ENCODE measurements around the gene ABCD1.
A peak's percentile ranks its signal among the peaks of the same experiment; 100 is the strongest.

Gene ABCD1

GRCh38 chrX:153764786-153765137 is 40.1 kb downstream of the ABCD1 start:
- Histone ChIP-seq H3K4me3 (ENCODE audit: low read depth, low read length) (no peak overlapping the region), H3K36me3 (ENCODE audit: control insufficient read depth in 2 of 2, insufficient read depth in 1 of 2, low read length in 2 of 2) (no peaks in the 10 kb centered on the region), H3K4me1 (ENCODE audit: control insufficient read depth, insufficient read depth, low read length) (0 out of 2 replicates have a peak, but pooled peaks cover 3% of the 10 kb centered on the region), H3K27ac (ENCODE audit: extremely low read depth, low read depth, low read length) (no peak overlapping the region), H3K9me3 (ENCODE audit: control insufficient read depth, insufficient read depth, low read depth, low read length) (no peaks in the 10 kb centered on the region)
- TF ChIP-seq GLI2 (tag by site-specific recombination; IDR thresholded peaks at IDR 0.05; ENCODE audit: borderline replicate concordance, low read depth) (no peak), ZFHX2 (tag by site-specific recombination; conservative IDR thresholded peaks at IDR 0.05) (no peak), GLIS2 (tag by site-specific recombination; IDR thresholded peaks at IDR 0.05) (no peak), ZNF223 (tag by site-specific recombination; IDR thresholded peaks at IDR 0.05) (no peak), ZNF280D (tag by site-specific recombination; IDR thresholded peaks at IDR 0.05) (no peak), PRDM1 (tag by site-specific recombination; IDR thresholded peaks at IDR 0.05) (no peak), MYNN (tag by site-specific recombination; IDR thresholded peaks at IDR 0.05; ENCODE audit: borderline replicate concordance) (no peak), ZNF776 (tag by site-specific recombination; IDR thresholded peaks at IDR 0.05; ENCODE audit: borderline replicate concordance) (no peak)
- TF ChIP-seq, protein P1, sequence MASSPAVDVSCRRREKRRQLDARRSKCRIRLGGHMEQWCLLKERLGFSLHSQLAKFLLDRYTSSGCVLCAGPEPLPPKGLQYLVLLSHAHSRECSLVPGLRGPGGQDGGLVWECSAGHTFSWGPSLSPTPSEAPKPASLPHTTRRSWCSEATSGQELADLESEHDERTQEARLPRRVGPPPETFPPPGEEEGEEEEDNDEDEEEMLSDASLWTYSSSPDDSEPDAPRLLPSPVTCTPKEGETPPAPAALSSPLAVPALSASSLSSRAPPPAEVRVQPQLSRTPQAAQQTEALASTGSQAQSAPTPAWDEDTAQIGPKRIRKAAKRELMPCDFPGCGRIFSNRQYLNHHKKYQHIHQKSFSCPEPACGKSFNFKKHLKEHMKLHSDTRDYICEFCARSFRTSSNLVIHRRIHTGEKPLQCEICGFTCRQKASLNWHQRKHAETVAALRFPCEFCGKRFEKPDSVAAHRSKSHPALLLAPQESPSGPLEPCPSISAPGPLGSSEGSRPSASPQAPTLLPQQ (tag by site-specific recombination; IDR thresholded peaks at IDR 0.05), result no peak
- TF ChIP-seq, protein P2, sequence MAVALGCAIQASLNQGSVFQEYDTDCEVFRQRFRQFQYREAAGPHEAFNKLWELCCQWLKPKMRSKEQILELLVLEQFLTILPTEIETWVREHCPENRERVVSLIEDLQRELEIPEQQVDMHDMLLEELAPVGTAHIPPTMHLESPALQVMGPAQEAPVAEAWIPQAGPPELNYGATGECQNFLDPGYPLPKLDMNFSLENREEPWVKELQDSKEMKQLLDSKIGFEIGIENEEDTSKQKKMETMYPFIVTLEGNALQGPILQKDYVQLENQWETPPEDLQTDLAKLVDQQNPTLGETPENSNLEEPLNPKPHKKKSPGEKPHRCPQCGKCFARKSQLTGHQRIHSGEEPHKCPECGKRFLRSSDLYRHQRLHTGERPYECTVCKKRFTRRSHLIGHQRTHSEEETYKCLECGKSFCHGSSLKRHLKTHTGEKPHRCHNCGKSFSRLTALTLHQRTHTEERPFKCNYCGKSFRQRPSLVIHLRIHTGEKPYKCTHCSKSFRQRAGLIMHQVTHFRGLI (tag by site-specific recombination; IDR thresholded peaks at IDR 0.05), result no peak
- TF ChIP-seq, protein P3, sequence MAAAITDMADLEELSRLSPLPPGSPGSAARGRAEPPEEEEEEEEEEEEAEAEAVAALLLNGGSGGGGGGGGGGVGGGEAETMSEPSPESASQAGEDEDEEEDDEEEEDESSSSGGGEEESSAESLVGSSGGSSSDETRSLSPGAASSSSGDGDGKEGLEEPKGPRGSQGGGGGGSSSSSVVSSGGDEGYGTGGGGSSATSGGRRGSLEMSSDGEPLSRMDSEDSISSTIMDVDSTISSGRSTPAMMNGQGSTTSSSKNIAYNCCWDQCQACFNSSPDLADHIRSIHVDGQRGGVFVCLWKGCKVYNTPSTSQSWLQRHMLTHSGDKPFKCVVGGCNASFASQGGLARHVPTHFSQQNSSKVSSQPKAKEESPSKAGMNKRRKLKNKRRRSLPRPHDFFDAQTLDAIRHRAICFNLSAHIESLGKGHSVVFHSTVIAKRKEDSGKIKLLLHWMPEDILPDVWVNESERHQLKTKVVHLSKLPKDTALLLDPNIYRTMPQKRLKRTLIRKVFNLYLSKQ (tag by site-specific recombination; IDR thresholded peaks at IDR 0.05; ENCODE audit: borderline replicate concordance), result no peak
- POLR2A ChIA-PET, result no interaction called here
- CTCF ChIA-PET, result interaction anchor here (0.7 to 6.5 kb wide), 3 partner anchors 30 to 183 kb away, joined by 3 to 63 read pairs (median 3); partner anchors contain the start of genes IDH3G and SSR4

- peak overlapping the region; percentile 30 for H3K4me3 ChIP-seq (ENCODE audit: low read depth, low read length)
- CTCF ChIA-PET, result interaction anchor here (0.6 to 6.5 kb wide), 4 partner anchors 12 to 371 kb away, joined by 3 to 63 read pairs (median 3); no protein-coding TSS in a partner anchor
- 0 out of 2 replicates have a peak, but pooled peaks cover 3% of the 10 kb centered on the region for H3K4me1 ChIP-seq (ENCODE audit: control insufficient read depth, insufficient read depth, low read length)
- H3K9me3 ChIP-seq (ENCODE audit: control insufficient read depth, insufficient read depth, low read depth, low read length), result no peaks in the 10 kb centered on the region
- TF ChIP-seq ZNF707 (tag by site-specific recombination; IDR thresholded peaks at IDR 0.05) (0 out of 2 replicates have a peak, but pooled peaks have one; percentile 57), KLF1 (tag by site-specific recombination; IDR thresholded peaks at IDR 0.05) (peak; percentile 27; the same call in 1 of the 2 replicates), HIC1 (tag by site-specific recombination; IDR thresholded peaks at IDR 0.05) (peak; percentile 55), SP2 (tag by site-specific recombination; IDR thresholded peaks at IDR 0.05) (peak; percentile 18; the same call in 1 of the 2 replicates)
- TF ChIP-seq, protein P4, sequence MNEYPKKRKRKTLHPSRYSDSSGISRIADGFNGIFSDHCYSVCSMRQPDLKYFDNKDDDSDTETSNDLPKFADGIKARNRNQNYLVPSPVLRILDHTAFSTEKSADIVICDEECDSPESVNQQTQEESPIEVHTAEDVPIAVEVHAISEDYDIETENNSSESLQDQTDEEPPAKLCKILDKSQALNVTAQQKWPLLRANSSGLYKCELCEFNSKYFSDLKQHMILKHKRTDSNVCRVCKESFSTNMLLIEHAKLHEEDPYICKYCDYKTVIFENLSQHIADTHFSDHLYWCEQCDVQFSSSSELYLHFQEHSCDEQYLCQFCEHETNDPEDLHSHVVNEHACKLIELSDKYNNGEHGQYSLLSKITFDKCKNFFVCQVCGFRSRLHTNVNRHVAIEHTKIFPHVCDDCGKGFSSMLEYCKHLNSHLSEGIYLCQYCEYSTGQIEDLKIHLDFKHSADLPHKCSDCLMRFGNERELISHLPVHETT (tag by site-specific recombination; IDR thresholded peaks at IDR 0.05), result no peak
- TF ChIP-seq, protein P5, sequence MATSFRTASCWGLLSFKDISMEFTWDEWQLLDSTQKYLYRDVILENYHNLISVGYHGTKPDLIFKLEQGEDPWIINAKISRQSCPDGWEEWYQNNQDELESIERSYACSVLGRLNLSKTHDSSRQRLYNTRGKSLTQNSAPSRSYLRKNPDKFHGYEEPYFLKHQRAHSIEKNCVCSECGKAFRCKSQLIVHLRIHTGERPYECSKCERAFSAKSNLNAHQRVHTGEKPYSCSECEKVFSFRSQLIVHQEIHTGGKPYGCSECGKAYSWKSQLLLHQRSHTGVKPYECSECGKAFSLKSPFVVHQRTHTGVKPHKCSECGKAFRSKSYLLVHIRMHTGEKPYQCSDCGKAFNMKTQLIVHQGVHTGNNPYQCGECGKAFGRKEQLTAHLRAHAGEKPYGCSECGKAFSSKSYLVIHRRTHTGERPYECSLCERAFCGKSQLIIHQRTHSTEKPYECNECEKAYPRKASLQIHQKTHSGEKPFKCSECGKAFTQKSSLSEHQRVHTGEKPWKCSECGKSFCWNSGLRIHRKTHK (tag by site-specific recombination; IDR thresholded peaks at IDR 0.05), result no peak
- no peaks in the 10 kb centered on the region for H3K36me3 ChIP-seq (ENCODE audit: control insufficient read depth in 2 of 2, insufficient read depth in 1 of 2, low read length in 2 of 2)
- H3K27ac ChIP-seq (ENCODE audit: extremely low read depth, low read depth, low read length), result peak overlapping the region; percentile 7; the same call in 1 of the 2 replicates
- POLR2A ChIA-PET, result interaction anchor here (0.5 to 1.7 kb wide), 7 partner anchors 16 to 205 kb away, joined by 3 to 12 read pairs (median 4); partner anchors contain the start of genes IDH3G, SRPK3 and SSR4
Observed at GRCh38 chrX:153765138-153766079, 40.8 kb downstream of the ABCD1 start.

Data from HEK293 (cell line).